ENCODE measurements around the gene UBE2Z.

The UBE2Z gene

DNA sequence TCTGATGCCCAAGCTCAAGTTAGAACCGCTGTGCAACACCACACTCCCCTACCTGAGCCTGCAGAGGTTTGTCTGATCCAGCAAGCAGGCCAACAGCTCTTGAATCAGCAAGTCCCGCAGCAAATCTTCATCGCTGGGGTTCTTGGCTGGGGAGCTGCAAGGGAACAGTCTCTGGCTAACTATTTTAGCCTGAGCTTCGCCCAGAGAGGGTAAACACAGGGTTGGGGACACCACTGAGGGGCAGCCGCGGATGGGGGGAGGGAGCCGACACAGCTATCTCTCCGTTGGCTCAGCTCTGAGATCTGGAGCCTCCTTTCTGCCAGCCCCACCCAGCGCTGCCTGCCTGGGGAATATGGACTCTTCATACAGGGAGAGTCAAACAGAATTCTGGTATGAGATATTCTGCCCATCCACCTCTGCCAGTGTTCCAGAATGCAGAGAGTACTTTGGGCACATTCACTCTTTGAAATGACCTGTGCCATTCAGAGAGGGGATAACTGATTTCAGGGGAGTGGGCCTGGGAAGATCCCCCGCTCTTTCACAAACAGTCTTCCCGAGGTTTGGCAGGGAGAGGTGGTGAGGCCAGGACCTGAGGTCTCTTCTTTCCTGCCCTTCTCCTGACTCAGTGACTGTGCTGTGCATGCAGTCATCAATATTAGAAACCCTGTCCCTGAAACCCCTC, 52.8 kb downstream of the UBE2Z start:
- no peak for TF ChIP-seq CTCF (IDR thresholded peaks at IDR 0.05; ENCODE audit: insufficient read depth, low read depth, low read length, missing control alignments)
- DNase-seq (ENCODE audit: low read depth): no peak
- H3K4me3 ChIP-seq (ENCODE audit: low read length): no peak overlapping the region

DNA sequence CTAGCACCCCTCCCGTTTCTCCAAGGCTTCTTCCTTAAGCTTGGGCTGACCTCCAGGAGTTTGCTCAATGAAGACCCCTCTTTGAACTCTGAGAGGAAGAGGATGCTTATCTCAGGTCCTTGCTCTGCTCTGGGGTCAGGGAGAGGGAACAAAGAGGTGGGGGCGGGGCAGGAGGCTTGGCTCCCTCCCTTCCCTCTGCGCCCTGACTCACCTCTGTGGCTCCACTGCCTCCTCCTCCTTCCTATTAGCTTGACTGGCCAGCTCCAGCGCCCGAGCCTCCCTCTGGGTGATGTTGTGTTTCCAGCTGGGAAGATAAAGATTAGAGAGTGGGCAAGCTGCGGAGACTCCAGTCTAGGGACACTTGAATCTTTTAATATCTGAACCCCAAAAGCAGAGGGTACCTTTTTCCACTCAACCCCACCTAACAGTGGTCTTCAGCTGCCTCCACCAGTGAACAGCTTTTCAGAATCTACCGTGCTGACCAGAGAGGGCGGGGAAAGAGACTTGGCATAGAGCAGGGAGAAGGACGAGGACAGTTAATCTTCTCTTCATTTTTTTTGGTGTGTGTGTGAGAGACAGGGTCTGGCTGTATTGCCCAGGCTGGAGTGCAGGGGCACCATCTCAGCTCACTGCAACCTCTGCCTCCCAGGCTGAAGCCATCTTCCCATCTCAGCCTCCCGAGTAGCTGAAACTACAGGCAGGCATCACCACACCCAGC, 53.5 kb downstream of the UBE2Z start:
- peak; percentile 40 for DNase-seq (ENCODE audit: low read depth)
- TF ChIP-seq CTCF (IDR thresholded peaks at IDR 0.05; ENCODE audit: insufficient read depth, low read depth, low read length, missing control alignments): no peak
- H3K4me3 ChIP-seq (ENCODE audit: low read length): no peak overlapping the region

GRCh38 chr17:48970224-48970623, 62.0 kb downstream of the UBE2Z start:
- no peak overlapping the region for H3K4me3 ChIP-seq (ENCODE audit: low read length)
- TF ChIP-seq CTCF (IDR thresholded peaks at IDR 0.05; ENCODE audit: insufficient read depth, low read depth, low read length, missing control alignments): no peak
- no peak for DNase-seq (ENCODE audit: low read depth)

DNA sequence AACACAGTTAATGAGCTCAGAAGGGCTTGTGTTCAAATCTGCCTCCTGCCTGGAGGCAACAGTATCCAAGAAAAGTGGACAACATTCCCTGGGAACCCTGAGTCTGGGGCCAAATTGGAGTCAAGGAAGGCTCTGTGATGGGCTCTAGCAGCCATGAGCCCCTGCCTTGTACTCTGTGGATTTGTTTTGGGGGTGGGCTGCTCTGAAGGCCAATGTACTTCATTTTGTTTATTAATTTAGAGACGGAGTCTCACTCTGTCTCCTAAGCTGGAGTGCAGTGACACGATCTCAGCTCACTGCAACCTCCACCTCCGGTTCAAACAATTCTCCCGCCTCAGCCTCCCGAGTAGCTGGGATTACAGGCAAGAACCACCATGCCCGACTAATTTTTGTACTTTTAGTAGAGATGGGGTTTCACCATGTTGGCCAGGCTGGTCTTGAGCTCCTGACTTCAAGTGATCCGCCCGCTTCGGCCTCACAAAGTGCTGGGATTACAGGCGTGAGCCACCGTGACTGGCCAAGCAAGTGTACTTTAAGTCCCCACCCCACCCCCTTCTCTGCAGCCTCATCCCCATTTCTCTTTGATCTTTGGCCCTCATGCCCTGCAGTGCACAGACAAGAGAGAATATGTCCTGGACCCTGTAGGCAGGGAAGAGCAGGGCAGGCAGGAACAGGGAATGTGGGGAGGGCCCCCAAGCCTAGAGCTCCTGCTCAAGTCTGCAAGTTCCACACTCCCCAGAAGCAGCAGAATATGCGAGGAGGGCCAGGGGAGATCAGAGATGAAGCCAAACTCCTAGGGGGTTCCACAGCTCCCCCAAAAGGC, 62.9 kb downstream of the UBE2Z start:
- DNase-seq (ENCODE audit: low read depth): no peak
- no peak for TF ChIP-seq CTCF (IDR thresholded peaks at IDR 0.05; ENCODE audit: insufficient read depth, low read depth, low read length, missing control alignments)
- no peak overlapping the region for H3K4me3 ChIP-seq (ENCODE audit: low read length)

DNA sequence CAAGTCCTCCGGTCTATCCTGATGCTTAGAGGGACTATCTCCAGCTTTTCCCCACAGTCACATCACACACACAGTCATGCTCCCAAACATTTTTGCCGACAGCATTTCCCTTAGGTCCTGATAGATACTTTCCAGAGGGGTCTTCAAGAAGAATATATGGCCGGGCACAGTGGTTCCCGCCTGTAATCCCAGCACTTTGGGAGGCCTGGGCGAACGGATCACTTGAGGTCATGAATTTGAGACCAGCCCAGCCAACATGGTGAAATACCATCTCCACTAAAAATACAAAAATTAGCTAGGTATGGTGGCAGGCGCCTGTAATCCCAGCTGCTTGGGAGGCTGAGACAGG, 64.5 kb downstream of the UBE2Z start:
- TF ChIP-seq CTCF (IDR thresholded peaks at IDR 0.05; ENCODE audit: insufficient read depth, low read depth, low read length, missing control alignments): no peak
- no peak overlapping the region for H3K4me3 ChIP-seq (ENCODE audit: low read length)
- DNase-seq (ENCODE audit: low read depth): no peak

- no peak overlapping the region for H3K4me3 ChIP-seq (ENCODE audit: low read length)
- no peak for DNase-seq (ENCODE audit: low read depth)
- TF ChIP-seq CTCF (IDR thresholded peaks at IDR 0.05; ENCODE audit: insufficient read depth, low read depth, low read length, missing control alignments): no peak
Observed at GRCh38 chr17:48973806-48974205, 65.6 kb downstream of the UBE2Z start.
